HEK293T (cell line): ENCODE results near the gene TEKT2.

ENCODE experiments used
- BHLHE40 ChIP-seq: fragments of 450-650 bp; IDR thresholded peaks from 2 replicates; pipeline ENCODE4 v1.6.1; 2016; ENCODE audit warnings: mild to moderate bottlenecking, moderate library complexity, borderline replicate concordance
- CTBP1 ChIP-seq: fragments of 450-650 bp; IDR thresholded peaks from 2 replicates; pipeline ENCODE4 v1.6.1; 2016; ENCODE audit warnings: borderline replicate concordance
- FOXM1 ChIP-seq: fragments of 450-650 bp; IDR thresholded peaks from 2 replicates; pipeline ENCODE4 v1.6.1; 2017; ENCODE audit warnings: mild to moderate bottlenecking, borderline replicate concordance
- NFRKB ChIP-seq: fragments of 450-650 bp; IDR thresholded peaks from 2 replicates; pipeline ENCODE4 v1.6.1; 2016; ENCODE audit warnings: mild to moderate bottlenecking, moderate library complexity
- SP1 ChIP-seq: fragments of 450-650 bp; IDR thresholded peaks from 2 replicates; pipeline ENCODE4 v1.6.1; 2017

GRCh38 chr1:36115931-36116330, 32.0 kb downstream of the TEKT2 start:
- TF ChIP-seq CTBP1 (no peak), BHLHE40 (no peak), SP1 (no peak), FOXM1 (no peak), NFRKB (no peak)
